ENCODE measurements around the gene STK32B.

The STK32B gene

GRCh38 chr4:5458676-5459075, 407.4 kb downstream of the STK32B start:
- no peak overlapping the region for H3K4me3 ChIP-seq (ENCODE audit: low read depth, low read length)
- TF ChIP-seq CTCF (conservative IDR thresholded peaks at IDR 0.05; ENCODE audit: low read depth, low read length) = no peak
- DNase-seq (ENCODE audit: low read depth) = no peak

- no peak overlapping the region for H3K4me3 ChIP-seq (ENCODE audit: low read depth, low read length)
- no peak for DNase-seq (ENCODE audit: low read depth)
- no peak for TF ChIP-seq CTCF (conservative IDR thresholded peaks at IDR 0.05; ENCODE audit: low read depth, low read length)
These were observed 408.0 kb downstream of the STK32B start for GRCh38 chr4:5459236-5459635.

GRCh38 chr4:5460106-5460801, 409.0 kb downstream of the STK32B start:
- peak; percentile 54 for DNase-seq (ENCODE audit: low read depth)
- peak; percentile 83 for TF ChIP-seq CTCF (conservative IDR thresholded peaks at IDR 0.05; ENCODE audit: low read depth, low read length)

GRCh38 chr4:5461477-5461876, 410.2 kb downstream of the STK32B start:
- DNase-seq (ENCODE audit: low read depth) = no peak
- TF ChIP-seq CTCF (conservative IDR thresholded peaks at IDR 0.05; ENCODE audit: low read depth, low read length) = no peak
- H3K4me3 ChIP-seq (ENCODE audit: low read depth, low read length) = no peak overlapping the region

More at GRCh38 chr4:5460106-5460801, 409.0 kb downstream of the STK32B start:
- H3K4me3 ChIP-seq (ENCODE audit: low read depth, low read length) = no peak overlapping the region

GRCh38 chr4:5462254-5462835, 411.1 kb downstream of the STK32B start:
- DNase-seq (ENCODE audit: low read depth) = no peak
- TF ChIP-seq CTCF (conservative IDR thresholded peaks at IDR 0.05; ENCODE audit: low read depth, low read length) = no peak
- H3K4me3 ChIP-seq (ENCODE audit: low read depth, low read length) = no peak overlapping the region

GRCh38 chr4:5462896-5463295, 411.6 kb downstream of the STK32B start:
- no peak for DNase-seq (ENCODE audit: low read depth)
- no peak for TF ChIP-seq CTCF (conservative IDR thresholded peaks at IDR 0.05; ENCODE audit: low read depth, low read length)
- H3K4me3 ChIP-seq (ENCODE audit: low read depth, low read length) = no peak overlapping the region

- TF ChIP-seq CTCF (conservative IDR thresholded peaks at IDR 0.05; ENCODE audit: low read depth, low read length) = no peak
- no peak for DNase-seq (ENCODE audit: low read depth)
- H3K4me3 ChIP-seq (ENCODE audit: low read depth, low read length) = no peak overlapping the region
These were observed 412.1 kb downstream of the STK32B start for GRCh38 chr4:5463361-5463760.
